Colonic mucosa (tissue), 4 donors: ENCODE measurements around the gene CERS6. TPM values are rescaled to one million over a fixed set of nuclear protein-coding genes. Genes with fewer than 3 reads are reported as not detected.

ENCODE experiments used
- DNase-seq: peaks from one replicate; pipeline ENCODE4 v3.0.0-alpha.2; 2020
- H3K27ac ChIP-seq: fragments of 200-600 bp; one replicate; pipeline ENCODE4 v1.8.0; 2021
- H3K27me3 ChIP-seq: fragments of 200-600 bp; one replicate; pipeline ENCODE4 v1.8.0; 2021
- H3K36me3 ChIP-seq: fragments of 200-600 bp; one replicate; pipeline ENCODE4 v1.8.0; 2021
- H3K4me1 ChIP-seq: fragments of 200-600 bp; one replicate; pipeline ENCODE4 v1.8.0; 2021; ENCODE audit warnings: mild to moderate bottlenecking
- H3K4me3 ChIP-seq: fragments of 200-600 bp; one replicate; pipeline ENCODE4 v1.8.0; 2021
- H3K9ac ChIP-seq, 2 donors: one replicate each; pipeline ENCODE4 v1.7.0; 2013; ENCODE audit warnings: control low read depth in 2 of 2, low read depth in 2 of 2, low read length in 2 of 2
- H3K9me3 ChIP-seq: fragments of 200-600 bp; one replicate; pipeline ENCODE4 v1.8.0; 2021
- intact Hi-C: fragments of 100-400 bp; cut with DNase I; formaldehyde crosslinking; loops from one replicate; pipeline ENCODE4 v1.14.1; 2022
- total RNA-seq, 2 donors: library from RNA; stranded (reverse); fragmentation: NEBNext Ultra II Directional in 1 of 2; extraction: Animal tissue kit (Norgen Biotek cat#: 25700) in 1 of 2; gene quantifications; one replicate each; pipeline ENCODE4 v1.2.1, GENCODE V29; 2021
- TF ChIP-seq, protein P1 (sequence below): fragments of 200-600 bp; IDR thresholded peaks from one replicate; pipeline ENCODE4 v1.8.0; 2022; ENCODE audit warnings: antibody characterized with exemption, mild to moderate bottlenecking
- donor health status: healthy.
- donor health status: DM: no; HTN: no; CAD: no.
- donor health status: DM: no; HTN: no; CAD: no.

Gene CERS6
- total RNA-seq, 2 donors from 2014 or later, result 56.7 to 75.9 TPM

GRCh38 chr2:168543037-168543436 is 87.0 kb downstream of the CERS6 start:
- TF ChIP-seq, protein P1, sequence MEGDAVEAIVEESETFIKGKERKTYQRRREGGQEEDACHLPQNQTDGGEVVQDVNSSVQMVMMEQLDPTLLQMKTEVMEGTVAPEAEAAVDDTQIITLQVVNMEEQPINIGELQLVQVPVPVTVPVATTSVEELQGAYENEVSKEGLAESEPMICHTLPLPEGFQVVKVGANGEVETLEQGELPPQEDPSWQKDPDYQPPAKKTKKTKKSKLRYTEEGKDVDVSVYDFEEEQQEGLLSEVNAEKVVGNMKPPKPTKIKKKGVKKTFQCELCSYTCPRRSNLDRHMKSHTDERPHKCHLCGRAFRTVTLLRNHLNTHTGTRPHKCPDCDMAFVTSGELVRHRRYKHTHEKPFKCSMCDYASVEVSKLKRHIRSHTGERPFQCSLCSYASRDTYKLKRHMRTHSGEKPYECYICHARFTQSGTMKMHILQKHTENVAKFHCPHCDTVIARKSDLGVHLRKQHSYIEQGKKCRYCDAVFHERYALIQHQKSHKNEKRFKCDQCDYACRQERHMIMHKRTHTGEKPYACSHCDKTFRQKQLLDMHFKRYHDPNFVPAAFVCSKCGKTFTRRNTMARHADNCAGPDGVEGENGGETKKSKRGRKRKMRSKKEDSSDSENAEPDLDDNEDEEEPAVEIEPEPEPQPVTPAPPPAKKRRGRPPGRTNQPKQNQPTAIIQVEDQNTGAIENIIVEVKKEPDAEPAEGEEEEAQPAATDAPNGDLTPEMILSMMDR, result no peak
- no peak for DNase-seq
- H3K36me3 ChIP-seq, result no peaks in the 10 kb centered on the region

GRCh38 chr2:168543935-168544334 is 87.9 kb downstream of the CERS6 start:
- TF ChIP-seq, protein P1, result no peak
- H3K27ac ChIP-seq, result no peak overlapping the region
- no peaks in the 10 kb centered on the region for H3K4me1 ChIP-seq

More at GRCh38 chr2:168543037-168543436, 87.0 kb downstream of the CERS6 start:
- no peaks in the 10 kb centered on the region for H3K9me3 ChIP-seq
- H3K9ac ChIP-seq, result no peak overlapping the region
- H3K27ac ChIP-seq, result peak overlapping the region; percentile 49
- intact Hi-C loops, result no loop called here
- H3K27me3 ChIP-seq, result no peaks in the 10 kb centered on the region
- no peaks in the 10 kb centered on the region for H3K4me1 ChIP-seq
- no peak overlapping the region for H3K4me3 ChIP-seq

GRCh38 chr2:168545439-168546082 is 89.5 kb downstream of the CERS6 start:
- peak; percentile 40 for DNase-seq
- Histone ChIP-seq H3K9me3 (no peaks in the 10 kb centered on the region), H3K4me3 (no peak overlapping the region), H3K27me3 (no peaks in the 10 kb centered on the region), H3K9ac (no peak overlapping the region), H3K36me3 (no peaks in the 10 kb centered on the region), H3K4me1 (no peaks in the 10 kb centered on the region), H3K27ac (no peak overlapping the region)
- intact Hi-C loops, result no loop called here
- TF ChIP-seq, protein P1, result no peak

More at GRCh38 chr2:168543935-168544334, 87.9 kb downstream of the CERS6 start:
- Histone ChIP-seq H3K36me3 (no peaks in the 10 kb centered on the region), H3K27me3 (no peaks in the 10 kb centered on the region), H3K4me3 (no peak overlapping the region), H3K9ac (no peak overlapping the region), H3K9me3 (no peaks in the 10 kb centered on the region)
- intact Hi-C loops, result no loop called here
- DNase-seq, result no peak

GRCh38 chr2:168550670-168551069 is 94.6 kb downstream of the CERS6 start:
- Histone ChIP-seq H3K27ac (no peak overlapping the region), H3K27me3 (no peaks in the 10 kb centered on the region), H3K4me3 (no peak overlapping the region), H3K4me1 (no peaks in the 10 kb centered on the region), H3K36me3 (no peaks in the 10 kb centered on the region), H3K9me3 (no peaks in the 10 kb centered on the region), H3K9ac (no peak overlapping the region)
- TF ChIP-seq, protein P1, result no peak
- no peak for DNase-seq
- intact Hi-C loops, result no loop called here

- intact Hi-C loops, result no loop called here
- Histone ChIP-seq H3K27ac (no peak overlapping the region), H3K4me3 (no peak overlapping the region), H3K27me3 (no peaks in the 10 kb centered on the region), H3K36me3 (no peaks in the 10 kb centered on the region), H3K4me1 (no peaks in the 10 kb centered on the region), H3K9ac (no peak overlapping the region), H3K9me3 (no peaks in the 10 kb centered on the region)
- DNase-seq, result no peak
- TF ChIP-seq, protein P1, result no peak
Measured at GRCh38 chr2:168552450-168552856, 96.4 kb downstream of the CERS6 start.
